Astrocyte (in vitro differentiated cells and primary cell): ENCODE data around the gene SMG7. TPM values are rescaled to one million over a fixed set of nuclear protein-coding genes. Genes with fewer than 3 reads are reported as not detected.

Experiments
- DNase-seq: peaks from one replicate; pipeline ENCODE4 v3.0.0-alpha.2; 2010; ENCODE audit warnings: low read depth
- FAIRE-seq: peaks from 2 replicates; lab custom pipeline; 2011; peaks lifted over from hg19 to GRCh38; lab: Jason Lieb, UNC
- H2AFZ ChIP-seq: 2 replicates; pipeline ENCODE4 v1.6.0; 2012; ENCODE audit warnings: low read depth, low read length, inconsistent platforms
- H3K27ac ChIP-seq: 2 replicates; pipeline ENCODE4 v1.5.1; 2011; ENCODE audit warnings: low read depth, low read length, inconsistent platforms
- H3K27me3 ChIP-seq: 2 replicates; pipeline ENCODE4 v1.6.0; 2011; ENCODE audit warnings: low read length, inconsistent platforms; ENCODE audit not compliant: insufficient read depth
- H3K36me3 ChIP-seq: 2 replicates; pipeline ENCODE4 v1.5.1; 2011; ENCODE audit warnings: low read length, inconsistent platforms; ENCODE audit not compliant: insufficient read depth
- H3K4me1 ChIP-seq: 2 replicates; pipeline ENCODE4 v1.5.1; 2011; ENCODE audit warnings: low read length, inconsistent platforms; ENCODE audit not compliant: insufficient read depth
- H3K4me2 ChIP-seq: 2 replicates; pipeline ENCODE4 v1.6.0; 2012; ENCODE audit warnings: low read length, inconsistent platforms
- H3K4me3 ChIP-seq: 2 replicates; pipeline ENCODE4 v1.5.1; 2011; ENCODE audit warnings: low read depth, mild to moderate bottlenecking, low read length, inconsistent platforms; ENCODE audit not compliant: insufficient read depth
- H3K79me2 ChIP-seq: 2 replicates; pipeline ENCODE4 v1.6.0; 2012; ENCODE audit warnings: mild to moderate bottlenecking, low read length, inconsistent platforms; ENCODE audit not compliant: insufficient read depth
- H3K9ac ChIP-seq: 2 replicates; pipeline ENCODE4 v1.6.0; 2012; ENCODE audit warnings: mild to moderate bottlenecking, low read length, inconsistent platforms
- H3K9me3 ChIP-seq: 2 replicates; pipeline ENCODE4 v1.5.1; 2012; ENCODE audit warnings: low read depth, mild to moderate bottlenecking, low read length, inconsistent platforms; ENCODE audit not compliant: insufficient read depth
- H4K20me1 ChIP-seq: 2 replicates; pipeline ENCODE4 v1.6.0; 2012; ENCODE audit warnings: low read length, inconsistent platforms; ENCODE audit not compliant: insufficient read depth
- H3K27ac Mint-ChIP-seq: one replicate; pipeline ENCODE4 v1.8.0; 2021; ENCODE audit warnings: mild to moderate bottlenecking, mixed read lengths; ENCODE audit not compliant: unreplicated experiment
- H3K27me3 Mint-ChIP-seq: one replicate; pipeline ENCODE4 v1.8.0; 2021; ENCODE audit warnings: low read depth, mixed read lengths; ENCODE audit not compliant: unreplicated experiment
- H3K36me3 Mint-ChIP-seq: one replicate; pipeline ENCODE4 v1.8.0; 2021; ENCODE audit warnings: low read depth, mixed read lengths; ENCODE audit not compliant: unreplicated experiment
- H3K4me1 Mint-ChIP-seq: one replicate; pipeline ENCODE4 v1.8.0; 2021; ENCODE audit warnings: low read depth, mixed read lengths; ENCODE audit not compliant: unreplicated experiment
- H3K4me3 Mint-ChIP-seq: one replicate; pipeline ENCODE4 v1.8.0; 2021; ENCODE audit warnings: mild to moderate bottlenecking, moderate library complexity, mixed read lengths; ENCODE audit not compliant: unreplicated experiment
- H3K9me3 Mint-ChIP-seq: one replicate; pipeline ENCODE4 v1.8.0; 2021; ENCODE audit warnings: mild to moderate bottlenecking, mixed read lengths; ENCODE audit not compliant: unreplicated experiment
- CTCF ChIP-seq: IDR thresholded peaks from 2 replicates; pipeline ENCODE4 v1.5.1; 2011; ENCODE audit warnings: low read depth, mild to moderate bottlenecking, inconsistent platforms, low read length, moderate library complexity; ENCODE audit not compliant: insufficient read depth
- EZH2 ChIP-seq: IDR thresholded peaks from 2 replicates; pipeline ENCODE4 v1.6.1; 2012; ENCODE audit warnings: mild to moderate bottlenecking, low read length, inconsistent platforms; ENCODE audit not compliant: insufficient read depth
- total RNA-seq: library from RNA; stranded (reverse); gene quantifications from 2 replicates; pipeline ENCODE4 v1.2.1, GENCODE V29; 2021

SMG7 gene
- total RNA-seq, 1 donor from 2014 or later: 59.8 TPM

GRCh38 chr1:183589874-183590243, 117.6 kb downstream of the SMG7 start:
- H3K27me3 Mint-ChIP-seq: no peaks in the 10 kb centered on the region
- no peaks in the 10 kb centered on the region for H3K79me2 ChIP-seq
- no peaks in the 10 kb centered on the region for H3K4me1 ChIP-seq
- no peak overlapping the region for H3K4me3 Mint-ChIP-seq
- H3K4me3 ChIP-seq: no peak overlapping the region
- no peak overlapping the region for H3K27ac ChIP-seq
- no peaks in the 10 kb centered on the region for H4K20me1 ChIP-seq
- H3K9me3 Mint-ChIP-seq: no peaks in the 10 kb centered on the region
- DNase-seq (no peak), FAIRE-seq (no peak)
- no peak overlapping the region for H2AFZ ChIP-seq
- H3K27me3 ChIP-seq: no peaks in the 10 kb centered on the region
- H3K4me1 Mint-ChIP-seq: no peaks in the 10 kb centered on the region
- no peaks in the 10 kb centered on the region for H3K36me3 ChIP-seq
- H3K36me3 Mint-ChIP-seq: no peaks in the 10 kb centered on the region
- TF ChIP-seq CTCF (no peak), EZH2 (no peak)
- no peak overlapping the region for H3K27ac Mint-ChIP-seq
- H3K9me3 ChIP-seq: no peaks in the 10 kb centered on the region
- no peak overlapping the region for H3K4me2 ChIP-seq
- no peak overlapping the region for H3K9ac ChIP-seq

GRCh38 chr1:183590244-183591191, 118.2 kb downstream of the SMG7 start, which contains the start of gene NCF2:
TSS of gene NCF2 (minus strand) at chr1:183590459. CDS start at chr1:183590329, 130 bp downstream.
- Histone ChIP-seq H3K27ac (no peak within 1 kb of the TSS), H3K79me2 (no peaks in the 10 kb centered on the region), H3K4me1 (no peaks in the 10 kb centered on the region), H4K20me1 (no peaks in the 10 kb centered on the region), H3K27me3 (no peaks in the 10 kb centered on the region), H3K36me3 (no peaks in the 10 kb centered on the region), H3K4me2 (no peak within 1 kb of the TSS), H2AFZ (peak within 1 kb of the TSS; percentile 33), H3K9ac (no peak within 1 kb of the TSS), H3K4me3 (no peak within 1 kb of the TSS), H3K9me3 (no peaks in the 10 kb centered on the region)
- H3K36me3 Mint-ChIP-seq: no peaks in the 10 kb centered on the region
- H3K27me3 Mint-ChIP-seq: no peaks in the 10 kb centered on the region
- FAIRE-seq (no peak), DNase-seq (no peak)
- no peak within 1 kb of the TSS for H3K27ac Mint-ChIP-seq
- TF ChIP-seq EZH2 (no peak), CTCF (no peak)
- H3K4me1 Mint-ChIP-seq: no peaks in the 10 kb centered on the region
- no peak within 1 kb of the TSS for H3K4me3 Mint-ChIP-seq
- no peaks in the 10 kb centered on the region for H3K9me3 Mint-ChIP-seq

GRCh38 chr1:183592733-183593132, 120.4 kb downstream of the SMG7 start:
- H3K4me1 ChIP-seq: no peaks in the 10 kb centered on the region
- H3K4me1 Mint-ChIP-seq: no peaks in the 10 kb centered on the region
- H3K4me2 ChIP-seq: no peak overlapping the region
- no peaks in the 10 kb centered on the region for H3K36me3 ChIP-seq
- no peak overlapping the region for H3K4me3 ChIP-seq
- FAIRE-seq (no peak), DNase-seq (no peak)
- H2AFZ ChIP-seq: no peak overlapping the region
- no peak overlapping the region for H3K4me3 Mint-ChIP-seq
- H3K9me3 ChIP-seq: no peaks in the 10 kb centered on the region
- no peaks in the 10 kb centered on the region for H3K27me3 ChIP-seq
- H3K79me2 ChIP-seq: no peaks in the 10 kb centered on the region
- H3K27ac Mint-ChIP-seq: peak overlapping the region; percentile 48
- H4K20me1 ChIP-seq: no peaks in the 10 kb centered on the region
- no peaks in the 10 kb centered on the region for H3K27me3 Mint-ChIP-seq
- H3K9me3 Mint-ChIP-seq: no peaks in the 10 kb centered on the region
- TF ChIP-seq EZH2 (no peak), CTCF (no peak)
- H3K9ac ChIP-seq: no peak overlapping the region
- H3K36me3 Mint-ChIP-seq: no peaks in the 10 kb centered on the region
- no peak overlapping the region for H3K27ac ChIP-seq
